Muscle layer of colon (tissue), 2 donors: ENCODE data around the gene OPCML.

Source experiments
- H3K27ac ChIP-seq: one replicate; pipeline ENCODE4 v1.7.0; 2013; ENCODE audit warnings: low read depth, mild to moderate bottlenecking, low read length, moderate library complexity
- H3K27me3 ChIP-seq, 2 donors: one replicate each; pipeline ENCODE4 v1.7.0; 2013; ENCODE audit warnings: low read length in 2 of 2, mild to moderate bottlenecking in 2 of 2; ENCODE audit not compliant: insufficient read depth in 2 of 2, control insufficient read depth in 1 of 2
- H3K36me3 ChIP-seq: one replicate; pipeline ENCODE4 v1.7.0; 2013; ENCODE audit warnings: mild to moderate bottlenecking, low read length; ENCODE audit not compliant: insufficient read depth
- H3K4me1 ChIP-seq: one replicate; pipeline ENCODE4 v1.7.0; 2013; ENCODE audit warnings: mild to moderate bottlenecking, low read length; ENCODE audit not compliant: insufficient read depth
- H3K4me3 ChIP-seq, 2 donors: one replicate each; pipeline ENCODE4 v1.7.0; 2013; ENCODE audit warnings: low read length in 2 of 2, low read depth in 1 of 2, mild to moderate bottlenecking in 1 of 2, moderate library complexity in 1 of 2
- H3K9ac ChIP-seq: one replicate; pipeline ENCODE4 v1.7.0; 2013; ENCODE audit warnings: low read length
- H3K9me3 ChIP-seq: one replicate; pipeline ENCODE4 v1.7.0; 2013; ENCODE audit warnings: mild to moderate bottlenecking, low read length
- donor health status: abdominal sarcoma.
- donor health status: Adenocarcinoma of cecum.

OPCML gene

DNA sequence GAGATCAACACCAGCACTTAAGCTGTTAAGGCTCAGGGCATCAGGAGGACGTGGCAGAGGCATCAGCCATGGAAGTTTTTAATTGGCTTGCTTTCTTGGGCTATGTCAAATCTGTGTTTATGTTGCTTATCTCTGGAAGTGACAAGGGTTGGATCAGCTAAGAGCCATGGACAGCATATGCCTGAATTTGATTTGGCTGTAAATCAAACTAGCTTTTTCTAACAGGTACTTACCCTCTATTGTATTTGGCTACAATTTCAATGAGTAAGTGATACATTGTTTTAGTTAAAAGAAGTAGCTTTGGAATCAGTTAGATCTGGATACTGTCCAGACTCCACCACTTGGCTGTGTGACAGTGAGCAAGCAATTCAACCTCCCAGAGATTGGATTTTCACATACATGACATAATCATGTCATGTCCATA lies 936.6 kb downstream of the OPCML start:
- Histone ChIP-seq H3K36me3 (no peaks in the 10 kb centered on the region), H3K9ac (no peak overlapping the region), H3K4me3 (no peak overlapping the region), H3K27me3 (no peaks in the 10 kb centered on the region), H3K9me3 (no peaks in the 10 kb centered on the region), H3K27ac (no peak overlapping the region), H3K4me1 (no peaks in the 10 kb centered on the region)

DNA sequence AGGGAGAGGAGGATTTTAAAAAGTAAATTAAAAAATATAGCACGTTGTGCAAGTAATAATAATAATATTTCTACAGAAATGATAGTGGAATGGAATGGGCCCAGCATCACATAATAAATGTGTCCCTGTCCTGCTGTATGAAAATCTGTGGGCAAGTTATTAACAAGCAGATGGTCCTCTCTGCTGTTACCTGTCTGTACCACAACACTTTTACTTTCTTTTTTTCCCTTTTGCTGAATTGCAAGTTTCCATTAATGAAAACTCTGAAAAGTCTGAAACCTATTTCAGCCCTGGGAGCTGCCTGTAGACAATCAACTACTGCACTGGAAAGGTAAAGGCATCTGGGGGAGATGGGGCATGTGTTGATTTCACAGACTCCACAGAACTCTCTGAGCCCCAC lies 937.1 kb downstream of the OPCML start:
- Histone ChIP-seq H3K27ac (no peak overlapping the region), H3K9me3 (no peaks in the 10 kb centered on the region), H3K36me3 (no peaks in the 10 kb centered on the region), H3K4me3 (no peak overlapping the region), H3K9ac (no peak overlapping the region), H3K27me3 (no peaks in the 10 kb centered on the region), H3K4me1 (no peaks in the 10 kb centered on the region)

DNA sequence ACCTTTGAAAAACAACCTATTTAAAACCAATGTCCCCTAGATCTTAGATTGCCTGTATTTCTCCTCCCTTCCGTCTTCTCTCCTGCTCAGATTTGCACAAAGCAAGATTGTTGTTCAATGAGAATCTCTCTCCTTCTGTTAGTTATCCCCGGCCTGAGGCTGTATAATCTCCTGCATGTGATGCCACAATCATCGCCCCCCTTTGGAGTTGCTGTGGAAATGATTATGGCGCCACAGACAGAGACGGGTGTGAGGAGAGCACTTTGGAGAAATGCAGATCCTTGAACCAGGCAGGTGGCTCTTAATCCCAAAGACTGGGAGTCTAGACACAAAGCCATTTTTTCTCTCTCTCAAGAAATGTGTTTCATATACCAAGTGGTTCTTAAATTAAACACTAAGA lies 941.3 kb downstream of the OPCML start:
- H3K4me3 ChIP-seq = no peak overlapping the region
- no peaks in the 10 kb centered on the region for H3K9me3 ChIP-seq
- H3K27me3 ChIP-seq = no peaks in the 10 kb centered on the region
- no peak overlapping the region for H3K27ac ChIP-seq
- H3K36me3 ChIP-seq = no peaks in the 10 kb centered on the region
- H3K9ac ChIP-seq = no peak overlapping the region
- H3K4me1 ChIP-seq = no peaks in the 10 kb centered on the region

DNA sequence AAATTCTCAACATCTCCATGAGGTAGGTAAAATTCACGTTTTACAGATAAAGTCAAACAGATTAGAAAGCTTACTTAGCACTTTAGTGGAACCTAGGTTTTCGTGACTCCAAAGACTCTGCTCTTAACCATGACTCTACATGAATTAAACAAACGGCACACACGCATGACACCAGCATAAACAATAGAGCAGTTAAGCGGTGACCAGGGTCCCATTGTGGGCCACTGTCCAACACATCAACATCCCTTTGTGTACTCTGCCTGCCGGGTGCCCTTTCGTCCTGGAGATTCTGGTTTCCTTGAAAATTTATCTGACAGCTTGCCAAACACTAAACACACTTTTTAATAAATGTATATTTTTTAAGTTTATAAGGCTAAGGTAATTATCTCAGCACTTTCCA lies 941.7 kb downstream of the OPCML start:
- Histone ChIP-seq H3K9me3 (no peaks in the 10 kb centered on the region), H3K4me1 (no peaks in the 10 kb centered on the region), H3K27me3 (no peaks in the 10 kb centered on the region), H3K4me3 (no peak overlapping the region), H3K27ac (no peak overlapping the region), H3K36me3 (no peaks in the 10 kb centered on the region), H3K9ac (no peak overlapping the region)

DNA sequence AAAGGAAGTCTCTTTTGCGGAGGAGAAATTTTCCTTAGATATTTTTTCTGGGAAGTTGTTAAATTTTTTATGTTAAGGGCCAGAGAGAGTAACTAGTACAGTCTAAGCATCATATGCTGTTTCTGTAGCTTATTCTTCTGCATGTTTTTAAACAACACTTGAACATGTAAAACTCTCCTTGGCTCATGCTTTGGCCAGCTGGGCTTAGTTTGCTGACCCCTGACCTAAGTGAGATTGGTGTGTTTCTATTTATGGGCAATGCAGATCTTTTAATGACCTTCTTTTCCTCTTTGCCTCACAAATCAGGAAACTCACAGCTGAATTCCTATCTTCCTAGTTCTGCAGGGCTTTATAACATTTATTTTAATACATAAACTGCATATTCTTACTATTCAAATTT lies 942.5 kb downstream of the OPCML start:
- Histone ChIP-seq H3K9me3 (no peaks in the 10 kb centered on the region), H3K27me3 (no peaks in the 10 kb centered on the region), H3K4me1 (no peaks in the 10 kb centered on the region), H3K4me3 (no peak overlapping the region), H3K27ac (no peak overlapping the region), H3K9ac (no peak overlapping the region), H3K36me3 (no peaks in the 10 kb centered on the region)

DNA sequence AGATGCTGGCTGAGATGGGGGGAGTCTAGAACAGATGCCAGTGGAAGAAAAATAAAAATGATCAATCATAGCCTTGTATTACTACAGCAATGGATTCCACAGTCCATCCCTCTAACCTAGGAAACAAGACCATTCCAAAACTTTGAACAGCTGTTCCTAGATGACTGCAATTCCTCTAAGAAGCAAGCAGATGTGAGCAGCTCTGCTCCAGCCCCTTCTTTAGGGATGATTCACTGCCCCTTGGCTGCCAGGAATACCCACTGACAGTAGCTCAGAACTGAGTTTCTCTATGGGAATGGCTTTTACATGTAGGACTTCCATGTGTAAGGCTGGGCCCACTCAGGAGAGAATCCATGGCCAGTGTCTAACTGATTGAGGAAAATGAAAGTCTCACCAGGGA lies 943.9 kb downstream of the OPCML start:
- no peak overlapping the region for H3K4me3 ChIP-seq
- H3K36me3 ChIP-seq = no peaks in the 10 kb centered on the region
- H3K4me1 ChIP-seq = no peaks in the 10 kb centered on the region
- H3K27ac ChIP-seq = no peak overlapping the region
- no peaks in the 10 kb centered on the region for H3K27me3 ChIP-seq
- H3K9ac ChIP-seq = no peak overlapping the region
- no peaks in the 10 kb centered on the region for H3K9me3 ChIP-seq

DNA sequence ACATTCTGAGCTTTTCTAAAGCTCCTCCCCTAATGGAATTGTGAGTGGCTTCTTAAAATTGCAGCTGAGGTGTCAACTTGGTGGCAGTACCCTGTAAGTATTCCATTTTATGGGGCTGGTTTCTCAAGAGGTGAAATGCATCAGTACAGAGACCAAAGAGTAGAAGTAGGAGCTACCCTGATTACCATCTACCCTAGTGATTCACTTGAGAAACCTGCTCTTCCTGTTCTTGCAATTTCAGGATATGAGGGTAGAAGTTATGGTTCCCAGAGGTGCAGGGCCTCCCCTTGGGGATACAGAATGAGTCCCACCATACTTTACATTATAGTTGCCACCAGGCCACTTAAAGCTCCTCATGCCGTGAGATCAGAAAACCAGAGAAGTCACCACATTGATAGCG lies 944.6 kb downstream of the OPCML start:
- Histone ChIP-seq H3K27ac (no peak overlapping the region), H3K4me1 (no peaks in the 10 kb centered on the region), H3K27me3 (no peaks in the 10 kb centered on the region), H3K4me3 (no peak overlapping the region), H3K9ac (no peak overlapping the region), H3K9me3 (no peaks in the 10 kb centered on the region), H3K36me3 (no peaks in the 10 kb centered on the region)

DNA sequence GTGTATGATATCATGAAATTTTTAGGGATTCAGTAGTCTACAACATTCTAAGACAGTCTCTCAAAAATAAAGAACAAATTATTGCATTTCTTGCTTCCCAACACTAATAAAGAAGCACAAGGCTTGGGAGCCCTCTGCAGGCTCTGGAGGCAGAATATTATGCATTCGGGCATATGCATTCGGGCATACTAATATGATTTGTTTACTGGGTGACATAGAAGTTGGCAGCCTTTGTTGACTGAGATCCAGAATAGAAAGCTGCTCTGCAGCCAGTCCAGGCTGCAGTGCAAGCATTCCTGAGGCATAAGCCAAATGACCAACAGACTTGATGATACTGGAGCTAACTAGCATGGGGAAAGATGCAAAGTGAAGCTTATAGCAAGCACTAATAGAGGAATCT lies 945.5 kb downstream of the OPCML start:
- Histone ChIP-seq H3K27ac (no peak overlapping the region), H3K9ac (no peak overlapping the region), H3K27me3 (no peaks in the 10 kb centered on the region), H3K4me3 (no peak overlapping the region), H3K9me3 (no peaks in the 10 kb centered on the region), H3K36me3 (no peaks in the 10 kb centered on the region), H3K4me1 (no peaks in the 10 kb centered on the region)

DNA sequence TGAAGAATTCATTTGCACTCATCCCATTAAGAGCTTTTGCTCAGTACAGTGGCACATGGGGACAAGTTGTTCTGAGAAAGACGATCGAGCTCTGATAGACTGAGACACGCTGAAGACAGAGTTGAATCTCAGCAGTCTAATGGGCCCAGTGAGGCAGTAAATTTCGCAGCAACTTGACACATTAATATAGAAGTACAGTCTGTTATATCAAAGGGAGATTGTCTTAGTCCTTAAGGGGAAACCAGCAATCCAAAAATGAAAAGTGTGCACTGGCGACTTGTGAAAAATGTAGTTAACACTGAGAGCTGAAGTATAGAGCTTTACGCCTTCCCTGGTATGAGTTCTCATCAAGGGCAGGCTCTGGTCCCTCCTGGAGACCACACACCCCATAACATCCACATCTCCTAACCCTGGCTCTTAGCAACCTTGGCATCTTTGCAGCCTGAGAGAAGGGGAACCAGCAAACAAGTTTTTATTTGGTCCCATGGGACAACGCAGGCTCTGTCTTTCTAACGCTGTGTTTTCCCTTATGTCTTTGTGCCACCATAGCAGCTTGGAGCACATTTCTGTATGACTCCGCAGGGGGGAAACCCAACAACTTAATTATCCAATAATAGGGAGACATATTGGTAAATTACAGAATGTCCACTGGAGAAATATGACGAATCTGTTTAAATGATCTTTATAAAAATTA lies 952.5 kb downstream of the OPCML start:
- Histone ChIP-seq H3K4me3 (no peak overlapping the region), H3K4me1 (no peaks in the 10 kb centered on the region)

DNA sequence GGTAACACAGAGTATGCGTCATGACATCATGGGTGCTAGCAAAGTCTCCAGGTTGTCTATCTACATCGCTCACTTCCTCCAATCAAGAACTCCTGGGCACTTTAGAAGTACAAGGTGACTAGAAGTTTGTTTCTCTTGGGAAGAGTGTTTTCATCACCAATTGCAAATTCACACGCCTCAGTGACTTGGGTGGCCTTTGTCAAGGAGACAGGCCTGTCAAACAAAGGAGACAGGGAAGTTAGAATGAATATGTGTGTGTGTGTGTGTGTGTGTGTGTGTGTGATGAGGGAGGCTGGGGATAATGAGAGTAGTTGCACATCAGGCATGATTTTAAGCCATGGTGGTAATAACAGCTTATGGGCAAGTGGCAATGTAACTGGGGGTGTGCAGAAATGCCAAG lies 953.2 kb downstream of the OPCML start:
- H3K9ac ChIP-seq = no peak overlapping the region
- H3K4me1 ChIP-seq = no peaks in the 10 kb centered on the region
- no peak overlapping the region for H3K27ac ChIP-seq
- no peak overlapping the region for H3K4me3 ChIP-seq
- no peaks in the 10 kb centered on the region for H3K9me3 ChIP-seq
- H3K27me3 ChIP-seq = no peaks in the 10 kb centered on the region
- no peaks in the 10 kb centered on the region for H3K36me3 ChIP-seq

More for the DNA sequence above, 952.5 kb downstream of the OPCML start:
- Histone ChIP-seq H3K9ac (no peak overlapping the region), H3K27me3 (no peaks in the 10 kb centered on the region), H3K36me3 (no peaks in the 10 kb centered on the region), H3K9me3 (no peaks in the 10 kb centered on the region), H3K27ac (no peak overlapping the region)

DNA sequence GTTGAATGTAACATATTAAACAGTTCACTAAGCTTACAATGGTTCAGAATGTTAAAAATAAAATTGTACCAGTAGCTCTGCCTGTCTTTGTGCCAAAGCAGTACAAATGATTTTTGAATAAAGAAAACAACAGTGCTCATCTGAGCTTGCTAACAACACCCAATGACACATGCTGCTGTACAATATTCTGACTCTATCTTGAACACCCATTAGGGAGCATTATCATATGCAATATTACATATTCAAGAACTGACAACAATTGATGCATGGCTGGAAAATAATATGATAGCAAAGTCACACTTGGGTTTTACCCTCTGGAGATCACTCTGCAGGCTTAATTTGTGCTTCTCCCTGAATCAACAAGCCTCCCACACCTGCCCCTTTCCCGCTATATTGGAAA lies 953.7 kb downstream of the OPCML start:
- no peak overlapping the region for H3K9ac ChIP-seq
- H3K27me3 ChIP-seq = no peaks in the 10 kb centered on the region
- no peaks in the 10 kb centered on the region for H3K36me3 ChIP-seq
- H3K27ac ChIP-seq = no peak overlapping the region
- H3K4me1 ChIP-seq = no peaks in the 10 kb centered on the region
- H3K4me3 ChIP-seq = no peak overlapping the region
- H3K9me3 ChIP-seq = no peaks in the 10 kb centered on the region

DNA sequence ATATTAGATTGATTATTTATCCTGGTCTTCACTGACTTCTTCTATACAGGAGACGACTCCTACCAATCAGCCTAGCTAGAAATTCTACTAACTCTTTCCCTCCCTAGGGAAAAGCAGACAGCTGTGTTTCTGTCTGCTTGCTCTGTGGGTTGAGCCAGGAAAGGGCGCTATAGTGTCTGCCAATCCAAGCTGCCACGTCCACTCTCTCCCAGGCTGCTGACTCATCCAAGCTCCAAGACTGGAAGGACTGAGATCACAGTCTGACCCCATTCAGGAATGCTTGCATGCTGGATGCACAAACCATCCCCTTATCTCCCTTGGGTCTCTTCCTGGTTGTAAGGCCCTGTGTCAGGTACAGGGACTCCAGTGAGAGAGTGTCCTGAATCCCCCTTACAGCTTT lies 955.6 kb downstream of the OPCML start:
- Histone ChIP-seq H3K27me3 (no peaks in the 10 kb centered on the region), H3K9me3 (no peaks in the 10 kb centered on the region), H3K4me1 (no peaks in the 10 kb centered on the region), H3K4me3 (no peak overlapping the region), H3K9ac (no peak overlapping the region), H3K36me3 (no peaks in the 10 kb centered on the region), H3K27ac (no peak overlapping the region)
